ENCODE data around the gene SLC7A9. TPM values are rescaled to one million over a fixed set of nuclear protein-coding genes. Genes with fewer than 3 reads are reported as not detected.
"Not testable (repeated sequence)": the region's sequence is repeated elsewhere in the genome, so short reads cannot be mapped to it uniquely, and the experiment has no call there.

SLC7A9 gene
- total RNA-seq, 4 donors from 2014 or later, result 0.44 TPM; not detected in 3

GRCh38 chr19:32858155-32858554, 11.4 kb downstream of the SLC7A9 start:
- Histone ChIP-seq H3K36me3 (no peaks in the 10 kb centered on the region), H3K4me3 (no peak overlapping the region), H3K4me1 (no peaks in the 10 kb centered on the region), H3K27ac (no peak overlapping the region), H3K9me3 (no peaks in the 10 kb centered on the region), H3K27me3 (no peaks in the 10 kb centered on the region)
- DNase-seq, result no peak
- intact Hi-C loops (cut with DNase I; ENCODE audit: low total_unique reads) (no loop called here), in situ Hi-C loops (cut with MboI; ENCODE audit: low sequenced_read_pairs in 4 of 4) (no loop called here)
- no peak for TF ChIP-seq POLR2A (IDR thresholded peaks at IDR 0.05)
- TF ChIP-seq, protein P1, sequence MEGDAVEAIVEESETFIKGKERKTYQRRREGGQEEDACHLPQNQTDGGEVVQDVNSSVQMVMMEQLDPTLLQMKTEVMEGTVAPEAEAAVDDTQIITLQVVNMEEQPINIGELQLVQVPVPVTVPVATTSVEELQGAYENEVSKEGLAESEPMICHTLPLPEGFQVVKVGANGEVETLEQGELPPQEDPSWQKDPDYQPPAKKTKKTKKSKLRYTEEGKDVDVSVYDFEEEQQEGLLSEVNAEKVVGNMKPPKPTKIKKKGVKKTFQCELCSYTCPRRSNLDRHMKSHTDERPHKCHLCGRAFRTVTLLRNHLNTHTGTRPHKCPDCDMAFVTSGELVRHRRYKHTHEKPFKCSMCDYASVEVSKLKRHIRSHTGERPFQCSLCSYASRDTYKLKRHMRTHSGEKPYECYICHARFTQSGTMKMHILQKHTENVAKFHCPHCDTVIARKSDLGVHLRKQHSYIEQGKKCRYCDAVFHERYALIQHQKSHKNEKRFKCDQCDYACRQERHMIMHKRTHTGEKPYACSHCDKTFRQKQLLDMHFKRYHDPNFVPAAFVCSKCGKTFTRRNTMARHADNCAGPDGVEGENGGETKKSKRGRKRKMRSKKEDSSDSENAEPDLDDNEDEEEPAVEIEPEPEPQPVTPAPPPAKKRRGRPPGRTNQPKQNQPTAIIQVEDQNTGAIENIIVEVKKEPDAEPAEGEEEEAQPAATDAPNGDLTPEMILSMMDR (IDR thresholded peaks at IDR 0.05 in 4 of 5, conservative IDR thresholded peaks at IDR 0.05 in 1 of 5), result no peak
- no peak for ATAC-seq

GRCh38 chr19:32857584-32857983, 12.0 kb downstream of the SLC7A9 start:
- H3K4me1 ChIP-seq, result no peaks in the 10 kb centered on the region
- no peaks in the 10 kb centered on the region for H3K9me3 ChIP-seq
- TF ChIP-seq, protein P1 (IDR thresholded peaks at IDR 0.05 in 4 of 5, conservative IDR thresholded peaks at IDR 0.05 in 1 of 5), result no peak
- TF ChIP-seq POLR2A (IDR thresholded peaks at IDR 0.05), result no peak
- in situ Hi-C loops (cut with MboI; ENCODE audit: low sequenced_read_pairs in 4 of 4) (no loop called here), intact Hi-C loops (cut with DNase I; ENCODE audit: low total_unique reads) (no loop called here)
- no peaks in the 10 kb centered on the region for H3K36me3 ChIP-seq
- ATAC-seq, result no peak
- no peak for DNase-seq
- H3K27ac ChIP-seq, result no peak overlapping the region
- no peak overlapping the region for H3K4me3 ChIP-seq
- H3K27me3 ChIP-seq, result no peaks in the 10 kb centered on the region

- in situ Hi-C loops (cut with MboI; ENCODE audit: low sequenced_read_pairs in 4 of 4); H3K36me3 ChIP-seq; DNase-seq; H3K27me3 ChIP-seq; intact Hi-C loops (cut with DNase I; ENCODE audit: low total_unique reads); H3K4me3 ChIP-seq; H3K9me3 ChIP-seq; H3K27ac ChIP-seq; H3K4me1 ChIP-seq; ATAC-seq: not testable (repeated sequence)
Measured at GRCh38 chr19:32856818-32857217, 12.7 kb downstream of the SLC7A9 start.

DNA sequence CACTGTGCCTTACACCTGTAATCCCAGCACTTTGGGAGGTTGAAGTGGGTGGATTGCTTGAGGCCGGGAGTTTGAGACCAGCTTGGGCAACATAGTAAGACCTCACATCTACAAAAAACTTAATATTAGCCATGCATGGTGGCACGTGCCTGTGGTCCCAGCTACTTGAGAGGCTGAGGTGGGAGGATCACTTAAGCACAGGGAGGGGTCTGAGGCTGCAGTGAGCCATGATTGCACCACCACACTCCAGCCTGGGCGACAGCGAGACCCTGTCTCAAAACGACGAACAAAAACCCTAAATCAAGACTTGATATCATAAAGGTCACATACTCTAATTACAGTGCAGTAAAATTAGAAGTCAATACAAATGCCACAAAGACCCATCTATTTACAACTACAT, 17.4 kb downstream of the SLC7A9 start:
- DNase-seq (no peak), ATAC-seq (no peak)
- Histone ChIP-seq H3K9me3 (no peaks in the 10 kb centered on the region), H3K36me3 (no peaks in the 10 kb centered on the region), H3K4me3 (no peak overlapping the region), H3K27me3 (no peaks in the 10 kb centered on the region), H3K4me1 (no peaks in the 10 kb centered on the region), H3K27ac (no peak overlapping the region)
- TF ChIP-seq, protein P1 (IDR thresholded peaks at IDR 0.05 in 4 of 5, conservative IDR thresholded peaks at IDR 0.05 in 1 of 5), result no peak
- no peak for TF ChIP-seq POLR2A (IDR thresholded peaks at IDR 0.05)
- intact Hi-C loops (cut with DNase I; ENCODE audit: low total_unique reads) (no loop called here), in situ Hi-C loops (cut with MboI; ENCODE audit: low sequenced_read_pairs in 4 of 4) (no loop called here)

- H3K4me3 ChIP-seq; H3K27me3 ChIP-seq; H3K36me3 ChIP-seq; DNase-seq; H3K4me1 ChIP-seq; H3K9me3 ChIP-seq; in situ Hi-C loops (cut with MboI; ENCODE audit: low sequenced_read_pairs in 4 of 4); H3K27ac ChIP-seq; intact Hi-C loops (cut with DNase I; ENCODE audit: low total_unique reads); ATAC-seq: not testable (repeated sequence)
Measured at GRCh38 chr19:32848035-32848434, 21.5 kb downstream of the SLC7A9 start.

DNA sequence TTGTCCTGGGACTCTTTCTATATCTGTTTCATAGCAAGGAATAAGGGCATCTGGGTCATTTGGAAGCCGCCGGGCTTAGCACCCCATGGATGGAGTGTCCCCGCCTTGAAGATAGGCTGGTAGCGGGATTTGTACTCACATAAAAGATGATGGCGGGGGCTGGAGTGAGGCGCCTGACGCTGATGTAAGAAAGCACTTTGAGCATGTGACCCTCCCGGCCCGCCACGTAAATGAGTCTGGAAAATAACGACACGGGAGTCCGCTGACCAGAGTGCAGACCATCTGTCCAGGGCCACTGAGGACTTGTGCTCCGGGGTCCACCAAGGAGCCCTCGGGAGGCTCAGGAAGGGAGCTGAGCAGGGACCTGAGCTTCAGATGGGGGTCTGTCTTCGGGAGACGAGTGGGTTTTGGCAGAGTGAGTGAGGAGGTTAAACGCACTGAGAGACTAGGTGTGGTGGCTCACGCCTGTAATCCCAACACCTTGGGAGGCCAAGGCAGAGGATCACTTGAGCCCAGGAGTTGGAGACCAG, 25.8 kb downstream of the SLC7A9 start:
- ATAC-seq, result no peak
- H3K36me3 ChIP-seq, result no peaks in the 10 kb centered on the region

More for the DNA sequence above, 25.8 kb downstream of the SLC7A9 start:
- Histone ChIP-seq H3K9me3 (peaks cover 0 to 9% (median 3%) of the 10 kb centered on the region in 3 donors), H3K27me3 (no peaks in the 10 kb centered on the region), H3K27ac (no peak overlapping the region), H3K4me1 (no peaks in the 10 kb centered on the region), H3K4me3 (no peak overlapping the region)
- TF ChIP-seq, protein P1 (IDR thresholded peaks at IDR 0.05 in 4 of 5, conservative IDR thresholded peaks at IDR 0.05 in 1 of 5), result no peak
- TF ChIP-seq POLR2A (IDR thresholded peaks at IDR 0.05), result no peak
- in situ Hi-C loops (cut with MboI; ENCODE audit: low sequenced_read_pairs in 4 of 4) (no loop called here), intact Hi-C loops (cut with DNase I; ENCODE audit: low total_unique reads) (no loop called here)
- DNase-seq, result no peak

All from gastrocnemius medialis (tissue), 4 donors.